Effector memory CD4-positive, alpha-beta T cell (primary cell): ENCODE data around the gene NCBP2L.
A peak's percentile ranks its signal among the peaks of the same experiment; 100 is the strongest.

Source experiments
- DNase-seq, 3 donors: peaks; one replicate each; pipeline ENCODE4 v3.0.0-alpha.2; 2020
- H3K27ac ChIP-seq: 2 replicates; pipeline ENCODE4 v1.7.0; 2013; ENCODE audit warnings: mild to moderate bottlenecking, low read length, moderate library complexity; ENCODE audit not compliant: insufficient read depth, poor library complexity, severe bottlenecking
- H3K27me3 ChIP-seq: replicated peaks from 2 replicates; pipeline ENCODE4 v1.7.0; 2013; ENCODE audit warnings: mild to moderate bottlenecking, low read length; ENCODE audit not compliant: insufficient read depth, control insufficient read depth, poor library complexity, severe bottlenecking
- H3K36me3 ChIP-seq: 2 replicates; pipeline ENCODE4 v1.7.0; 2013; ENCODE audit warnings: mild to moderate bottlenecking, low read length, moderate library complexity; ENCODE audit not compliant: control insufficient read depth, insufficient read depth
- H3K4me1 ChIP-seq: 2 replicates; pipeline ENCODE4 v1.7.0; 2013; ENCODE audit warnings: low read length, mild to moderate bottlenecking; ENCODE audit not compliant: control insufficient read depth, insufficient read depth, poor library complexity, severe bottlenecking
- H3K4me3 ChIP-seq: 2 replicates; pipeline ENCODE4 v1.7.0; 2013; ENCODE audit warnings: low read length, low read depth, mild to moderate bottlenecking; ENCODE audit not compliant: insufficient read depth, poor library complexity, severe bottlenecking
- H3K9me3 ChIP-seq: 2 replicates; pipeline ENCODE4 v1.7.0; 2013; ENCODE audit warnings: mild to moderate bottlenecking, low read length, moderate library complexity; ENCODE audit not compliant: control insufficient read depth

Gene NCBP2L

GRCh38 chrX:107766470-107767150 lies 10.9 kb upstream of the NCBP2L start:
- Histone ChIP-seq H3K27ac (no peak overlapping the region), H3K9me3 (no peaks in the 10 kb centered on the region), H3K36me3 (no peaks in the 10 kb centered on the region), H3K27me3 (no peaks in the 10 kb centered on the region), H3K4me1 (no peaks in the 10 kb centered on the region), H3K4me3 (no peak overlapping the region)
- DNase-seq, result no peak

DNA sequence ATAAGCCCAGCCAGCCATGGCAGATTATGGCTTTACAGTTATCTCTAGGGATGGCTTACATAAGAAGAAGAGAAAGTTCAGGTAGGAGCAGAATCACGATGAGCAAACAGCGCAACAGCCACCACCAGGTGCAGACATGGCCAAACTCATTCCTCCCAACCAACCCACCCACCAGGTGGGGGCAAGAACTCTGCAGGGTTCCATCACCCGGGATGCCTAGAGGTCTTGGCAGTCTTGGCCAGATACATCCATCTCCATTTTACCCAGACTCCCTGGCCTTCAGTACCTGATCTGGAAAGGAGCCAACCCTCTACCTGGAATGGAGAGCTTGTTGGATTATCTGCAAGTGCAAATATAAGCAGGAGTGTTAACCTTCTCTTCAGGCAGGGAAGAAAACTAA lies 9.5 kb upstream of the NCBP2L start:
- H3K4me3 ChIP-seq, result no peak overlapping the region
- H3K9me3 ChIP-seq, result no peaks in the 10 kb centered on the region
- H3K27ac ChIP-seq, result no peak overlapping the region
- no peak for DNase-seq
- H3K36me3 ChIP-seq, result no peaks in the 10 kb centered on the region
- H3K27me3 ChIP-seq, result no peaks in the 10 kb centered on the region
- H3K4me1 ChIP-seq, result no peaks in the 10 kb centered on the region

DNA sequence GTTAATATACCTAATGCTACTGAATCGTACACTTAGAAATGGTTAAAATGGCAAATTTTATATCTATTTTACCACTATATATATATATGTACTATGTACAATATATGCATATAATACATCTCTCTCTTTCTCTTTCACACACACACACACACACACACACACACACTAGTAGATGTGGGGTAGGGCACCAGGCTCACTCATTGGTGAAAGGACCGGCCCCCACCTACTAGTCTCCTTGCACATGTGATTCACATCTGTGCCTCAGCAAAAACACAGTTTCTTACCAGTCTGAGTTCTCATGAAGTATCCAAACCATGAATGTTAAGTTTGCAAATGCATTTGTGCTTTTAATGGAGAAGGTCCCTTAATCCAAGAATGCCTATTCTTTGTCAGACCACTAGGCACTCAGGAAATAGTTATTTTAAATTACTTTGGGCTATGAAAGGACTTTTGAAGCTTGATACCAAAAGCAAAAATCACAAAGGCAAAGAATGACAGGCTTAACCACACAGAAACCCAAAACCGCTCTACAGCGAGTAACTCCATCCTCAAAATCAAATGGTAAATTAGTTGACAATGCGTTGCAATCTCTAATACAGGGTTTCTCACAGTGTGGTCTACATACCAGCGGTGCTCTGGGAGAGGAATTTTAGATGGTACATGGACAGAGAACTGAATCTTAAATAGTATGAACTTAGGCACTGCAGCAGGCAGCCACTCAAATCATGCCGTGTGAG lies 7.8 kb upstream of the NCBP2L start:
- H3K9me3 ChIP-seq, result no peaks in the 10 kb centered on the region
- H3K27ac ChIP-seq, result no peak overlapping the region
- H3K27me3 ChIP-seq, result no peaks in the 10 kb centered on the region
- H3K4me1 ChIP-seq, result no peaks in the 10 kb centered on the region
- DNase-seq, result no peak
- no peak overlapping the region for H3K4me3 ChIP-seq
- H3K36me3 ChIP-seq, result no peaks in the 10 kb centered on the region

DNA sequence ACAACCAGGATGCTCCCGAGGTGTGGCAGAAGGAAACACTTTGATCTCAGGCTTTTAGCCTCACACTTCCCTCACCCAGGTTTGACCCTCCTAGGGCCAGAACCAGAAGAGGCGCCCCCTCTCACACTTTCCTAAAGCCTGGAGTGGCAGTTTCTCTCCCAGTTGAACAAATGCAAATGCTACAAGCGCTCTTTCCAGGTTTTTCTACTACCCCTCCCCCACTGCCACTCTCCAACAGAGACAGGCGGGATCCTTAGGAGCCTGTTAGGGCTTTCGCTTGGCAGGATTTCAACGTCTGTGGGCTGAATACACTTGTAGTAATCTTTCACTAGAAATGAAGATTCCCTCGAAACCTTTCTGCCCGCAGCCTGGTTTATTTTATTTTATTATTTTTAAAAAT lies 4.3 kb upstream of the NCBP2L start:
- Histone ChIP-seq H3K9me3 (no peaks in the 10 kb centered on the region), H3K27ac (no peak overlapping the region), H3K4me1 (no peaks in the 10 kb centered on the region), H3K4me3 (no peak overlapping the region), H3K36me3 (no peaks in the 10 kb centered on the region), H3K27me3 (no peaks in the 10 kb centered on the region)
- no peak for DNase-seq

DNA sequence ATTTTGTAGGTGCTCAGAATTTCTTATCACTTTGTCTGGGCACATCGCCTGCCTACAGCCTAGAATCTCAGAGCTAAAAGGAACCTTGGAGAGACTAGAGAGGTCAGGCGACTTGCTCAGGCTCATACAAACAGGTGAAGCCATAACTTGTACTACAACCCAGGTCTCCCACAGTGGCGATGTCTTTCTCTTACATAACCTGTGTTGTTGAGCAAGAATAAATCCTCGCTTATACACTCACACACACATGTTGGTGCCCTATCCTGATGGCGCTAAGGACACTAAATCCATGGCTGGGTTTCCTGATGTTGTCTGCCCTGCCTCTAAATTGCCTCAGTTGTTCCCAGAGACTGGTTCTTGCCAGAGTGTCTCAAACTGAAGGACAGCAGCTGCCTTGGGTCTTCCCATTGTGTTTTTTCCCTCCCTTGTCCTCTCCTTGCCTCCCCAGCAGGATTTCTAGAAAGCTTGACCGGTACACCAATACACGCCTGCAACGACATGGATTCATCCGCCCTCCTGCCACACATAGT lies 3.6 kb upstream of the NCBP2L start:
- no peak overlapping the region for H3K27ac ChIP-seq
- no peaks in the 10 kb centered on the region for H3K4me1 ChIP-seq
- H3K9me3 ChIP-seq, result no peaks in the 10 kb centered on the region
- no peaks in the 10 kb centered on the region for H3K27me3 ChIP-seq
- H3K36me3 ChIP-seq, result no peaks in the 10 kb centered on the region
- H3K4me3 ChIP-seq, result no peak overlapping the region
- no peak for DNase-seq

DNA sequence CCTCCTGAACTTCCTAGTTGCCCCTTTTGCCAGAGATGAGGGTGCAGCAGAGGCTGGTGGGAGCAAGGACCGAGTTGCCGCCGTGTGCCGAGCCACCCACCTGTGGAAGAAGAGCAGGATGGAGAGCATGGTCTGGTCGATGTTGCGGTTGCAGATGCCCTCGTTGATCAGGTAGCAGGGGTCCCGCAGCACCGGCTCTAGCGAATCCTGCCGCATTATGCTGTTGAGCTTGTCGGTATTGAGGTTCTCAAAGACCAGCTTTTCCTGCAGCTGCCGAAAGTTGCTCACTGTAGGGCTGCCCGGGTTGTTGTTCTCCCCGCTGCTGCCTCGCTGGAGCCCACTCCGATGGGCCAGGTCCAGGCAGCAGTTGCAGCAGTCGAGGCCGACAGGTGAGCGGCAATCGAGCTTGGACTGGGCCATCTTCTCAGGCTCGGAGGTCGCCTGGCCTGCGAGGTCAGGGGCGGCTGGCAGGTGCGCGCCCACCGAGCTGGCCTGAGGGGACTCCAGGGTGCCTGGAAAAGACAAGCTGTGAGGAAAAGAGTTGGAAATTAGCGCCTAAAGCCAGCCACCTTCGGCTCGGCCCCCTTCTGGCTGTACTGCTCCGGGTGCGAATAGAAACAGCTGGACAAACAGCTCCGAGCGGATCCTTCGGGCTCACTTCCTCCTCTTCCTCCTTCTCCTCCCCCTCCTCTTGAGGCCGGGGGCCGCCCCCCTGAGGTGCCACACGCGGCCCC lies 2.4 kb upstream of the NCBP2L start:
- H3K9me3 ChIP-seq, result no peaks in the 10 kb centered on the region
- no peaks in the 10 kb centered on the region for H3K4me1 ChIP-seq
- H3K27ac ChIP-seq, result peak overlapping the region; percentile 49

DNA sequence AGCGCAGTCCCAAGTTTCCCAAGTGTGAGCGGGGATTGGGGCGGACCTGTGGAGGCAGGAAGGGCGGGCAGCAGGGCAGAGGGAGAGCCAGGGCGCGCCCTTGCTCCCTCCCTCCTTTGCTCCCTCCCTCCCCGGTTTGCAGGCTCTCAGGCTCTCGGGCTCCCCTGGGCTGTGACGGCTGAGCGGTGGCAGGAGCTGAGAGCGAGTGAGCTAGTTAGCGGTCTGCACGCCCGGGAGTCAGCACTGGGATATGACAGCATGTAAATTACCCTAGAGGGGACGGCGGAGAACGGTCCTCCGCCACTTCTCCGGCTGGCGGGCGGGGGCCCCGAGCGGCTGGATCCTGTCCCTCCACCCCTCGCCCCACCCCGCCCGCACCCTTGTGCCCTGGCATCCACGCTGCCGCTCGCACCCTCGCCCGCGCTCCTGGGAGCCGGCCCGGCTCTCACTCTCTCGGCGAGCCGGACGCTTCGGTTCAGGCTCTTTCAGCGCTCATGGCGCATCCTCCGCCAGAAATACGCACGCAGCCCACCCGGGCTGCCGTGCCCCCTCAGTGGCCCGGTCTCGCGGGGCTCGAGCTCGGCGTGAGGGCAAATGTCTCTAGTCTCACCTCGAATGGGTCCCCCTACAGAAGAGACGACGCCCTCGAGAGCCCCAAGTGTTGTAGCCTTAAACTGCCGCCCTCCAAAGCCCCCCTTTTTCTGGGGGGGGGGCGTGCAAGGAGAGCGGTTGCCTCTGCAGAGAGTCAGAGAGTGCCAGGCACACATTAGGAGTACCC lies 1.6 kb upstream of the NCBP2L start, which contains the start of gene TSC22D3:
Gene TSC22D3, minus strand, starts transcription at position 54 of the 778 bp plus-strand sequence. CDS start 368 bp downstream, outside the sequence.
- H3K4me1 ChIP-seq, result no peaks in the 10 kb centered on the region
- no peaks in the 10 kb centered on the region for H3K36me3 ChIP-seq
- peak; percentile 35 to 49 (median 39) for DNase-seq
- H3K27me3 ChIP-seq, result no peaks in the 10 kb centered on the region
- peak within 1 kb of the TSS; percentile 49 for H3K4me3 ChIP-seq
- no peaks in the 10 kb centered on the region for H3K9me3 ChIP-seq
- peak within 1 kb of the TSS; percentile 49 for H3K27ac ChIP-seq

More for the DNA sequence above, 2.4 kb upstream of the NCBP2L start:
- H3K4me3 ChIP-seq, result peak overlapping the region; percentile 49
- no peak for DNase-seq
- H3K27me3 ChIP-seq, result no peaks in the 10 kb centered on the region
- H3K36me3 ChIP-seq, result no peaks in the 10 kb centered on the region

- Histone ChIP-seq H3K27me3 (no peaks in the 10 kb centered on the region), H3K9me3 (no peaks in the 10 kb centered on the region), H3K4me1 (no peaks in the 10 kb centered on the region), H3K36me3 (no peaks in the 10 kb centered on the region), H3K27ac (peak overlapping the region; percentile 49), H3K4me3 (peak overlapping the region; percentile 49)
- DNase-seq, result peak; percentile 39 to 60 (median 59)
Observed at GRCh38 chrX:107776649-107777535, 641 bp upstream of the NCBP2L start.

- Histone ChIP-seq H3K9me3 (no peaks in the 10 kb centered on the region), H3K27ac (no peak overlapping the region), H3K36me3 (no peaks in the 10 kb centered on the region), H3K4me1 (no peaks in the 10 kb centered on the region), H3K27me3 (no peaks in the 10 kb centered on the region), H3K4me3 (no peak overlapping the region)
- no peak for DNase-seq
Observed at GRCh38 chrX:107780525-107780924, 3.0 kb downstream of the NCBP2L start.
